DND-41 (cell line): ENCODE measurements around the gene PCTP.
A peak's percentile ranks its signal among the peaks of the same experiment; 100 is the strongest.

Experiments
- EZH2 ChIP-seq: IDR thresholded peaks from 3 replicates; pipeline ENCODE4 v1.6.1; 2012; ENCODE audit warnings: borderline replicate concordance, low read depth, mild to moderate bottlenecking, moderate library complexity, low read length, inconsistent platforms; ENCODE audit not compliant: severe bottlenecking
- TF ChIP-seq, protein P1 (sequence below): IDR thresholded peaks from 2 replicates; pipeline ENCODE4 v1.5.1; 2012; ENCODE audit warnings: borderline replicate concordance, low read length, moderate library complexity, mild to moderate bottlenecking; ENCODE audit not compliant: poor library complexity, severe bottlenecking; ENCODE audit errors: extremely low read depth

DNA sequence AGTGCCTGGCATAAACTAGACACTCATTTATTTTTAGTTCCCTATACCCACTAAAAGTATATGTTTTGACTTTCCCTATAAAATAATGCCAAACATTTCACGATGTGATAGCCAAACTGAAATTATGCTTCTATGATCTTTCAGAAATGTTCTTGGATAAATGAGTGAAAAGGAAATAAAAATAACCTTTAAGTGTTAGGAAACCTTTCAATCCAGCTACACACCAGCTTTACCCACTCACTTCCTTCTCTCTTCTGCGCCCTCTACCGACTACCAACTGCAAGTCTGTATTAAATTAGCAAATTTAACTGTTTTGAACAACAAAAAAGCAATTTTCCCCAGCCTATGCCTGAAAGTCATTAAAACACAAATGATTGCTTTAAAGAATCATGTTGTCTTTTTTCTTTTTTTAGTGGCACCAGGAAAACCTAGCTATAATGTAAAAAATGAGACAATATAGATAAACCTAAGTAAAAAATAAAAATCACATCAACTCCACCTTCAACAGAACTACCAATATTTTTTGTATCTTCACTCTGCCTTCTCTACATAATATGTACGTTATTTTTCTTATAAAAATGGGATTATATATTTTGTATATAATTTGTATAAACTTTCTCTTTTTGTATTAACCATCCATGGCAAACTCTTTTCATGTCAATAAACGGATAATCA lies 15.0 kb upstream of the PCTP start:
- TF ChIP-seq, protein P1, sequence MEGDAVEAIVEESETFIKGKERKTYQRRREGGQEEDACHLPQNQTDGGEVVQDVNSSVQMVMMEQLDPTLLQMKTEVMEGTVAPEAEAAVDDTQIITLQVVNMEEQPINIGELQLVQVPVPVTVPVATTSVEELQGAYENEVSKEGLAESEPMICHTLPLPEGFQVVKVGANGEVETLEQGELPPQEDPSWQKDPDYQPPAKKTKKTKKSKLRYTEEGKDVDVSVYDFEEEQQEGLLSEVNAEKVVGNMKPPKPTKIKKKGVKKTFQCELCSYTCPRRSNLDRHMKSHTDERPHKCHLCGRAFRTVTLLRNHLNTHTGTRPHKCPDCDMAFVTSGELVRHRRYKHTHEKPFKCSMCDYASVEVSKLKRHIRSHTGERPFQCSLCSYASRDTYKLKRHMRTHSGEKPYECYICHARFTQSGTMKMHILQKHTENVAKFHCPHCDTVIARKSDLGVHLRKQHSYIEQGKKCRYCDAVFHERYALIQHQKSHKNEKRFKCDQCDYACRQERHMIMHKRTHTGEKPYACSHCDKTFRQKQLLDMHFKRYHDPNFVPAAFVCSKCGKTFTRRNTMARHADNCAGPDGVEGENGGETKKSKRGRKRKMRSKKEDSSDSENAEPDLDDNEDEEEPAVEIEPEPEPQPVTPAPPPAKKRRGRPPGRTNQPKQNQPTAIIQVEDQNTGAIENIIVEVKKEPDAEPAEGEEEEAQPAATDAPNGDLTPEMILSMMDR, result peak; percentile 77
- no peak for TF ChIP-seq EZH2
